HFFc6 (cell line): ENCODE measurements around the gene C10orf105. TPM values are rescaled to one million over a fixed set of nuclear protein-coding genes. Genes with fewer than 3 reads are reported as not detected.
A peak's percentile ranks its signal among the peaks of the same experiment; 100 is the strongest.

Experiments
- DNase-seq: peaks from one replicate; pipeline ENCODE4 v3.0.0-alpha.2; 2018
- H3K27ac Mint-ChIP-seq: 2 replicates; pipeline ENCODE4 v1.8.0; 2020; ENCODE audit warnings: mild to moderate bottlenecking, mixed read lengths
- H3K27me3 Mint-ChIP-seq: 2 replicates; pipeline ENCODE4 v1.8.0; 2021; ENCODE audit warnings: mild to moderate bottlenecking, moderate library complexity, mixed read lengths; ENCODE audit not compliant: insufficient read depth
- H3K36me3 Mint-ChIP-seq: 2 replicates; pipeline ENCODE4 v1.8.0; 2021; ENCODE audit warnings: low read depth, mixed read lengths
- H3K4me1 Mint-ChIP-seq: 2 replicates; pipeline ENCODE4 v1.8.0; 2020; ENCODE audit warnings: low read depth, mixed read lengths
- H3K4me3 Mint-ChIP-seq: 2 replicates; pipeline ENCODE4 v1.8.0; 2020; ENCODE audit warnings: mild to moderate bottlenecking, moderate library complexity, mixed read lengths
- H3K9me3 Mint-ChIP-seq: 2 replicates; pipeline ENCODE4 v1.8.0; 2020; ENCODE audit warnings: mild to moderate bottlenecking, mixed read lengths
- CTCF ChIP-seq: fragments of 200-600 bp; sonication (generic); IDR thresholded peaks from 2 replicates; pipeline ENCODE4 v1.5.0; 2021; ENCODE audit warnings: antibody characterized with exemption, mild to moderate bottlenecking
- total RNA-seq, 6 experiments: library from RNA; stranded (reverse); fragmentation: NEBNext Ultra II Directional; extraction: Animal tissue kit (Norgen Biotek cat#: 25700); gene quantifications; 2 replicates in 1 of 6; 3 replicates in 5 of 6; pipeline ENCODE4 v1.2.3, GENCODE V29; 2021

C10orf105 gene
- total RNA-seq, 6 experiments from 2014 or later, result not detected

GRCh38 chr10:71708301-71708703 lies 11.3 kb downstream of the C10orf105 start:
- no peak for DNase-seq

GRCh38 chr10:71707240-71707789 lies 12.3 kb downstream of the C10orf105 start:
- no peak overlapping the region for H3K4me3 Mint-ChIP-seq
- no peaks in the 10 kb centered on the region for H3K9me3 Mint-ChIP-seq
- no peaks in the 10 kb centered on the region for H3K36me3 Mint-ChIP-seq
- DNase-seq, result no peak
- peaks cover 30% of the 10 kb centered on the region for H3K27me3 Mint-ChIP-seq
- H3K4me1 Mint-ChIP-seq, result no peaks in the 10 kb centered on the region
- no peak for TF ChIP-seq CTCF
- H3K27ac Mint-ChIP-seq, result no peak overlapping the region

More at GRCh38 chr10:71708301-71708703, 11.3 kb downstream of the C10orf105 start:
- Mint-ChIP-seq H3K36me3 (no peaks in the 10 kb centered on the region), H3K9me3 (no peaks in the 10 kb centered on the region), H3K27me3 (peaks cover 23% of the 10 kb centered on the region), H3K4me3 (no peak overlapping the region), H3K27ac (no peak overlapping the region), H3K4me1 (peaks cover 6% of the 10 kb centered on the region)
- peak; percentile 87 for TF ChIP-seq CTCF

GRCh38 chr10:71706216-71707121 lies 13.1 kb downstream of the C10orf105 start:
- H3K36me3 Mint-ChIP-seq, result no peaks in the 10 kb centered on the region
- no peak for DNase-seq
- H3K4me1 Mint-ChIP-seq, result no peaks in the 10 kb centered on the region
- no peaks in the 10 kb centered on the region for H3K9me3 Mint-ChIP-seq
- peaks cover 35% of the 10 kb centered on the region for H3K27me3 Mint-ChIP-seq
- no peak overlapping the region for H3K27ac Mint-ChIP-seq
- no peak for TF ChIP-seq CTCF
- H3K4me3 Mint-ChIP-seq, result no peak overlapping the region

- Mint-ChIP-seq H3K36me3 (no peaks in the 10 kb centered on the region), H3K4me3 (no peak overlapping the region), H3K27me3 (peaks cover 39% of the 10 kb centered on the region), H3K9me3 (no peaks in the 10 kb centered on the region), H3K27ac (no peak overlapping the region), H3K4me1 (no peaks in the 10 kb centered on the region)
- TF ChIP-seq CTCF, result 0 out of 2 replicates have a peak, but pooled peaks have one; percentile 21
- no peak for DNase-seq
Observed at GRCh38 chr10:71705582-71705981, 14.0 kb downstream of the C10orf105 start.

- TF ChIP-seq CTCF, result no peak
- no peaks in the 10 kb centered on the region for H3K4me1 Mint-ChIP-seq
- peaks cover 39% of the 10 kb centered on the region for H3K27me3 Mint-ChIP-seq
- H3K27ac Mint-ChIP-seq, result no peak overlapping the region
- H3K4me3 Mint-ChIP-seq, result no peak overlapping the region
- no peak for DNase-seq
- no peaks in the 10 kb centered on the region for H3K9me3 Mint-ChIP-seq
- no peaks in the 10 kb centered on the region for H3K36me3 Mint-ChIP-seq
Observed at GRCh38 chr10:71704816-71705215, 14.8 kb downstream of the C10orf105 start.
